NCI-H748 (cell line): ENCODE data around the gene SCN4A.
"Not testable (repeated sequence)": the region's sequence is repeated elsewhere in the genome, so short reads cannot be mapped to it uniquely, and the experiment has no call there.

Experiments used
- DNase-seq: peaks from one replicate; lab custom pipeline; 2025; ENCODE audit not compliant: unreplicated experiment; lab: John Stamatoyannopoulos, UW

SCN4A gene

DNA sequence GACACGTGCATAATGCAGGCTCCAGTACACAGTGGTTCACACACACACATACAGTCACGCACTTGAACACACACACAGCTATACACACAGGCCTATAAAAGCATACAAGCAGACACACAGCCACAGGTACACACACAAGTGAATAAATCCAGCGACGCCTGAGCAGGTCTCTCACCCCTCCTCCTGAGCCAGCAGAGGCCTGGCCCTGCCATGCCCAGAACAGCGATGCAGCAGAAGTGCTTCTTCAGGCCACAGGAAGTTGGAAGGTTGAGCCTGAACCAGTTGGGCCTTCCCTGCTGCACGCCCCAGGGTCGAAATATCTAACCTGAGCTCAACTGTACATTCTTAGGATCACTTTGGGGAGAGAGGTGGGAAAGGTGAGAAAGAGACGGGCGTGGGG is 33.3 kb downstream of the SCN4A start:
- DNase-seq: no peak

DNA sequence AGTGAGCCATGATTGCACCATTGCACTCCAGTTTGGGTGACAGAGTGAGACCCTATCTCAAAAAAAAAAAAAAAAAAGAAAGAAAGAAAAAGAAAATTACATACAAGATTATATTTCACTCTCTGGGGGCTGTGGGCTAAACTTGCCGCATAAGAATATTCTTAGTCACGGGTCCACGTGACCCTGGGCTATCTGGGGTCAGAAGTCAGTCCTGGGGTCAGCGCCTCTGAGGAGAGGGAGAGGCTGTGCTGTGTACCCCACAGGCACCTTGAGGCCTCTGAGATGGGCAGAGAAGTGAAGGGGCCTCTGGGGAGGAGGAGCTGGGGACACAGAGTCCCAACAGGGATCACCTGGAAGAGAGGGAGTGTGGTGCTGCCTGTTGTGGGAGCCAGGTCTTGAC is 34.8 kb downstream of the SCN4A start:
- no peak for DNase-seq

DNA sequence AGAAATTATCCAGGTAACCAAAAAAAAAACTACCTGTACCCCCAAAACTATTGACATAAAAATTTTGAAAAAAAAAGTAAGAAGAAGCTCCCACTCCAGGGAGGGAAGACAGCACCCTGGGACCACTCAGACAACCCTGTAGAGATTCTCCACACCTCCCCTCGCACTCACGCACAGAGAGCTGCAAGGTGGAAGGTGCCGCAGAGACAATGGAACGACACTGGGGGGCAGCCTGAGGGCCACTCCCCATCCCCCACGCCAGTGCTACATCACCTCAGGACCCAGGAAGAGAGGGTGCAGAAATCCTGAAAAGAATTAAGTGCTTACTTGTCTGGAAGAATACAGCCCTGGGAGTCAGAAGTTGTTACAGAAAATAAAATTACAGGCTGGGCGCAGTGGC is 35.4 kb downstream of the SCN4A start:
- DNase-seq: no peak

DNA sequence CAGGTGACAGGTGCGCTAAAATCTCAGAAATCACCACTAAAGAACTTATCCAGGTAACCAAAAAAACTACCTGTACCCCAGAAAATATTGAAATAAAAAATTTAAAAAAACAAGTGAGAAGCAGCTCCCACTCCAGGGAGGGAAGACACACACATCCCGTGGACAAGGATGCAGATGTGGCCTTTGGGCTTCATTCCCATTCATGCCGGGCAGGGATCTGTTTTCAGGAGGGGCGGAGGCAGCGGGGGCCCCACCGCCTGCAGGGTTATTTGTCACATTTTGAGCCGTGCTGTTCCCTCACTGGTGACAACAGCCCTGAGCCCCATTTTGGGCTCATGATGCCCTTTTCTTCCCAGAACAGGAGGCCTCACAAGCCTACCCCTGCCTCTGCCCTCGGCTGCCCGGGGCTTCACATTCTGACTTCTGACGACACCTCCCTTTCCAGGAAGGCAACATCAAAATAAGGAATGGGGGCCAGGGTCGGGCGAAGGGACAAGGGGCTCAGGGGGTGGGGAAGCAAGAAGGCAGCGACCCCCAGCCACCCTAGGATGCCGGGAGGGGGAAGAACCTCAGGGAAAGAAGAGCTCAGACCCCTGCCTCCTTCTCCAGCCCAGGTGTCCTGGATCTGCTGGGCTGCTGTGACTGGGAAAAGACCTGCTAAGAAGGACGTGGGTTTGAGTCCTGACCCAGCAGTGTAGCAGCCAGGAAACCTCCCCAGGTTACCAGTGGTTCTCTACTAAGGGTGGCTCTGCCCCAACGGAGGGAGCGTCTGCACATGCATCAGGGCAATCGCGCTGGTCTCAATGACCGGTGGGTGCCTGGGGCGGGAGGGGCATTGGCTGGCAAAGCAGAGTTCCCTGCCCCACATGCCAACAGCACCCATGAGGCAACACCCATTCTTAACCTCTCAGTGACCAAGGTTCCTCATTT is 38.3 kb downstream of the SCN4A start:
- DNase-seq: no peak

DNA sequence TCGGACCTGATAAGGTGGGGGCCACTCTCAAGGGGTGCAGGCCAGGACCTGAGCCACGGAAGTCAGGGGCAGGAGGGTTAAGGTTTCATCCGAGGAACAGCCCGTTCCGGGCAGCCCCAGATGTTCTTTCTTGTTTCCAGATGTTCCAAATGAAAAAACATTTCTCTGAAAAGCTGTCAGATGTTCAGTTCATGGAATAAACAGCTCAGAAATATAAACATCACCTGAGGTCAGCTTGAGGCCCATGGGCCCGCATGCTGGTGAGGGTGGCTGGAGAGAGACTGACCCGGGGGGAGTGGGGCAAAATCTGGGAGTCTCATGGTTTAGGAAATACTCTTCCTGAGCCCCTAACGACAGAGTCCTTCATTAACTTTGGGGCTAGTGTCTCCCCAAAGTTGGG is 39.1 kb downstream of the SCN4A start:
- no peak for DNase-seq

DNA sequence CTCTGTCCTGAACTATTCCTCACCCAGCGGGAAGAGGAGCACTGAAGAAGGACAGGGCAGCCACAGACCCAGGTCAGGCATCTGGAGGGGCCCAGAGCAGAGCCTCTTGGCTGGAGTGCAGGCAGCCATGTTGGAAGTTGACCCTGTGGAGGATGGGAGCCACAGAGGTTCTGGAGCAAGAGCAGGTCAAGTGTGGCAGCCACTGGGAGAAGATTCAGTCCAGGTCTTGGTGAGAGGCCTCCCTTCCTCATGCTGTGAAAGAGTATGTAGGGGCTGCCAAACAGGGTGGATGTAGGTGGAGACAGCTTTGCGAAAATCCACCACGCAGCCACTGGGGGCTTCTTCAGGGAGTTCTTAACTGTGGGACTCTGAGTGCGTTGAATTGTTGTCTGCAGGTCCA is 40.0 kb downstream of the SCN4A start:
- no peak for DNase-seq

DNA sequence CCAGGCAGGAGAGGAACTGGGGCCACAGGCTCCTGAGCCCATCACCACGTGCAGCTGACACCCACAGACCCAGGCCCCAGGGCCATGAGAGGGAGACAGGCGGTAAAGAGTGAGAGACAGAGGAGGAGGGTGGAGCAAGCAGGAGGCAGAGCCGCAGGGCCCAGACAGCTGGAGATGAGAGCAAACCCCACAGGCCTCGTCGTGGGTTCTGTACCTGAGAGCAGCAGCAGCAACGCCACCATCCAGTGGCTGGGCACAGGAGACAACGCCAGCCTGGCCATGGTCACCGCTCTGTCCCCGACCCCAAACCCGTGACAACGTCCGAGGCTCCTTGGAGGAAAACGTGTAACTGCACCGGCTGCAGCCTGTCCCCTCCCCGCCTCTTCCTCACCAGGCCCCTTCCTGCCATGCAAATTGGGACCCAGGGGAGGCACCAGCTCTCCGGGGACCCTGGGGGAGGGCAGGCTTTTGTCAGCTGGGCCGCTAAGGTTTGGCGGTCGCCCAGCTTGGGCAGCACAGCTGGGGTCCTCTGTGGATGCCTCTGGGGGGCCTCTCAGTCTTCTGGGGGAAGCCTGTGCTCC is 40.6 kb downstream of the SCN4A start, which contains the start of gene CD79B:
TSS of gene CD79B (minus strand) at position 351 of the 581 bp plus-strand sequence. CDS start at position 281, 70 bp downstream.
- no peak for DNase-seq

DNA sequence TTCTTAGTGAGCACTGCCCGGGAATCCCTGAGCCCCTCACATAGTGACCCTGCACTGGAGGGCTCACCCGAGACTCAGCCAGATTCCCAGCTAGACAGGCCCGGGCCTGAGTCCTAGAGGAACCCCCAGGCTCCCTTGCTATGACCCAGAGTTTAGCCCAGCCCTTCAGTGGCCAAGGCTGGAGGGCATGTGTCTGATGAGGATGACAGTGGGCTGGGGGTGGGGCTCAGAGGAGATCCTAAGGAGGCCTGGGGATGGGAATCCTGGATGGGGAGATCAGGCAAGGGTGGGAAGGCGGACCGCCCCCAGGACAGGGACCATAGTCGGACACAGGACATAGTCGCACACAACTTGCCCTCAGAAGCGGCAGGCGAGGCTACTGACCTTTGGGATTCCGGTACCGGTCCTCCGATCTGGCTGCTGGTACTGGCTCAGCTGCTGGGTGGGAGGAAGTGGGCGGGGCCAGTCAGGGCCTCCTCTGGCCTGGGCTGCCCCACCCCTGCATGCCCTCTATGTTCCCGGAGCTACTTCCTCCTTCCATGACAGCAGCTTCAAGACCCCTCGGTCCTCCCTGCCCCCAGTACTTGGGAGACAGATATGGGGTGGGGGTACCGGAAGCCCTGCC is 41.7 kb downstream of the SCN4A start:
- no peak for DNase-seq

DNA sequence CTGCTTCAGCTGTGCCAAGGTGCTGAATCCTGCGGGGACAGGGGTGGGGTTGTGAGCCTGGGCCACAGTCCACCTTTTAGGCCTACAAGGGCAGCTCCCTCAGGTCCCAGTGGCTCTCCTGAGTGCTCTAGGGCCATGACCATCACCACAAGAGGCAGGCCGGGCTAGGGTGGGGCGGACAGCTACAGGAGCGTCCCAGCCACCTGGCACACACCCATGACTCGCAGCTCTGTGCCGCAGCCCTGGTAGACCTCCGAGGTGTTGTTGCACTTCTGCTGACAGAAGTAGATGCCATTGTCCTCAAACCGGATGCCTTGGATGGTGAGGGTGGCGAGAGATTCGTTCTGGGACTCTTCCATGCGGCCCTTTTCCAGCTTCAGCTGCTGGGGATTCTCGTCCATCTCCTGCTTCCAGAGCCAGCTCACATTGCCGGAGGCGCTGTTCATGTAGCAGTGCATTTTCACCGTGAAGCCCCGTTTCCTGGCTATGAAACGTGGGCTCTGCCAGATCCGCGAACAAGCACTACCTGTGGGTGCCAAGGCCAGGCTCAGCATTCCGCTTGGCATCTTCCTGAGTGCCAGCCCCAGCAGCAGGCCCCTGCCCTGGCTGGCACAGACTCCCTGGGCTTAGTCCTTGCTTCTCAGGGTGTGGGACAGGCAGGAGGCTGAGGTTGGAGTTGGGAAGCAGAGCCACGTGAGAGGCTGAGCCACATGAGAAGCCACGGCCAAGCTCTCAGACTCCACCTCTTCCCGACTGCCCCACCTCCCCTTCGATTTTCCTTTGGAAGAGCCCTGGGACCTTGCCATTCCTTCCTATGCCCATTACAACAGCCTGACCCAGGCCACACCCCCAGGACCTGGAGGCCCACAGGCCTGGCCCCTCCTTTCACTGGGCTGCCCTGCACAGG is 42.6 kb downstream of the SCN4A start:
- DNase-seq: no peak

DNA sequence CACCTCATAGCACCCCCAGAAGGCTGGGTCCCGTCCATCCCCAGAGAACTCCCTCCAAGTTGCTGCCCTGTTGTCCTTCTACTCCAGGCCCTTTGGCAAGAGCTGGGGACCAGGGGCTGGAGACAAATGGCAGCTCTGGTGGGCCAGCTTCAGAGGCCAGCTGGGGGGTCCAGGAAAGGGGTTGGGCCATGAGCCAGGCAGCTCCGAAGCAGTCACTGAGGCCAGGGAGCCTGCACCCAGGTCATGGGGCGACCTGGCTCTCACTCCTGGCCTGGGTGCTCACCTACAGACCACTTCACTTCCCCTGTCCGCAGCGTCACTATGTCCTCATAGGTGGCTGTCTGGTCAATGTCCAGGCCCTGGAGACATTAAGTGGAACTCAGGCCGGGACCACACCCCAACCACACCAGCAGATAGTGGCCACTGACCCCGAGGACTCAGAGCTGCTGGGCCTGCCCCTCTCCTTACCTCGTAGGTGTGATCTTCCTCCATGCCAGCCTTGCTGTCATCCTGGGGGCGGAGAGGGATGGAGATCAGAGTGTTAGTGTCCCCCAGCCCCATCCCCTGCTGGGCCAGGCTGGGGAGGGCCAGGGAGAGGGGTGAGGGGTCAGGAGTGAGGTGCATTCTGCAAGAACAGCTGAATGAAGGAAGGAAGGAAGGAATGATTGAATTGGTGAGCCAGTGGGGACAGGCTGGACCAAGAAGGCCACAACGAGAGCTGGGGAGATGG is 43.6 kb downstream of the SCN4A start:
- no peak for DNase-seq

DNA sequence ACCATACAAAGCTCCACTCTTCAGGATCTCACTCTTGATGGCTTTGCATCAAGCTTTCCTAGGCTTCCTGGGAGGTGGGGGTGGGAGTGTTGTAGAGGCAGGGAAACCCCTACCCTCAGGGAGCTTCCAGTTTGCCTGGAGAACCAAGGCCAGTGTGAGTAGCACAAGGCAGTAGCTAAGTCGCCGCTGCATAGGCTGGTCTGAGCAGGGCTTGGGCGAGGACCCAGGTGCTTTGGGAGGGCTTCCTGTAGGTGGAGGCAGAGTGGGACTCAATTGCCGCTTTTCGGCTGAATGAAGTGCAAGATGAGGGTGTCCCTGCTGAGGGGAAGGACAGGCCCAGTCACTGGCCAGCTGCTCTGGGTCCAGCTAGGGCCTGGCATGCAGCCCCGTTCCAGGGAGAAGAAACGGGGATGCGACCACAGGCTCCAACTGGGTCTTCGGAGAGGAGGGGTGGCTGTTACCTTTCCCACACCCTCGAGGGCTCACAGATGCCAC is 44.5 kb downstream of the SCN4A start:
- no peak for DNase-seq

DNA sequence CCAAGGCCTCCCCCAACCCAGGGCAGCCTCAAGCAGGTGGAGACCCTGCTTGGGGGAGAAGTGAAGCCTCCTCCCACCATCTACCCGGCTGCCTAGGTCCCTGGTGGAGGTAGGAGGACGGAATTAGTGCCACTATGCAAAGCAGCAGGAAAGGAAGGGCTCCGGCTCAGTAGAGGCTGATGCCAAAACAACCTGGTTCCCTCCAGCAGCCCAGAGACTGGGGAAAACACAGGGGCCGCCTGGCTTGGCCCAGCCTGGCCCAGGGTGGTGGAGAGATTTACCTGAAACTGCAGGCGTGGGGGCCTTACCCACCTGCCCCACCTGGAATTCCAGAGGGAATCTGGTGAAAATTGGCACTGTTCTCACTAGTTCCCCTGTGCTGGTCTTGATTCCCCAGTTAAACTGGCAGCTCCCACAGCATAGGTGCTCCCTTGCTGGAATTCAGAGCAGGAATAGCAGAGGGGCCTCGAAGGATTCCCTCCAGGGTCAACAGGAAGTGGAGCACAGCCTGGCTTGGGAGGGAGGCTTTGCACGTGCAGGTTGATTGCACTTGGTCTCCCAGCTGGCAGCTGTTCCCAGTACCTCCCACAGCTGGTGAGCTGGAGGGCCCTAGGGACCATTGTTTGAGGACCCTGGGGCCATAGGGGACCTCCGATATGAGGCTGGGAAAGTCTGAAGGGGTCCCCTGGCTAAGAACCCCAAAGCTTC is 45.1 kb downstream of the SCN4A start:
- DNase-seq: no peak

DNA sequence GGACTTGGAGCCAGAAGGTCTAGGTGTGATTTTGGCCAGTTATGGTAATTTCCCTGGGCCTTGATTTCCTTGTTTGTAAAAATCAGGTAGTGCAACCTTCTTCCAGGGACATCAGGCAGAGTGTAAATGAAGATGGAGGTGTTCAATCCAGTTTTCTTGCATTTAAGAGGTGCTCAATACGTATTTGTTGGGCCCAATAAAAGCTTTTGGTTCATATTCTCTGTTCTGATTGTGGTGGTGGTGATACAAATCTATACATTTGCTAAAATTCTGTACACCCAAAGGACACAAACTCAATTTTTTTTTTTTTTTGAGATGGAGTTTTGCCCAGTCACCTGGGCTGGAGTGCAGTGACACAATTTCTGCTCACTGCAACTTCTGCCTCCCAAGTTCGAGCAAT is 46.6 kb downstream of the SCN4A start:
- no peak for DNase-seq

DNA sequence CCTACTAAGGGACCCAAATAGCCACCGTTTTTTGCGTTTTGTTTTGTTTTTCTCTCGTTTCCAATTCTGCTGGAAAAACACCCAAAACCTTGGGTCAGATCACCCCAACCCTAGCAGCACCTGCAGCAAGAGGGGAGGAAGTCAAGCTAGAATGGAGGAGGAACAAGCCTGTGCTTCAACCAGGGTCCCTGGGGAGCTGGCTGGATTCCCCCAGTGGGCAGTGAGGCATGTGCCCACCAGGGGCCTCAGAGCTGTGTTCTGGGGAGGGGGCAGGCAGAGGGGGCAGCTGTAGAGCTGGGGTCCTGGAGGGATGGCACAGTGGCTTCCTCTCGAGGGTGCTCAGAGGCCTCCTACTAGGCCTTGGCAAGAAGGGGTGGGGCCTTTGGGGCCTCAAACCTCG is 47.1 kb downstream of the SCN4A start:
- DNase-seq: no peak

DNA sequence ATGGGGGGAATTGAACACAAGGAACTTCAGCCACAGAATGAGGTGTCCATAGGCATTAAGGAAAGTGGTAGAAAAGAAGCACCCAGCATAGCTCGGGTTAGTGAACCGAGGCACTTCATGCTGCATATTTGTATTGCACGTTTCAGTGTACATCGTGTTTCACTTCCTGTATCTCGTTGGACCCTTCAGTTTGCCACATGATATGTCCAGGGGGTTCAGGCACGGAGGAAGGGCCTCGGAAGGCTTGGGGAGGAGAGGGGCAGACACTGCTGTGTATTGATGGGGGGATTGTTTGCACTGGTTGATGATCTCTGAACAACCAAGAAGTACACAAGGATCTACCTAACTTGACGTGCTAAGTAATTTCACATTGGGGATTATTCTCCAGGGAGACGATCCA is 50.3 kb downstream of the SCN4A start:
- DNase-seq: not testable (repeated sequence)

DNA sequence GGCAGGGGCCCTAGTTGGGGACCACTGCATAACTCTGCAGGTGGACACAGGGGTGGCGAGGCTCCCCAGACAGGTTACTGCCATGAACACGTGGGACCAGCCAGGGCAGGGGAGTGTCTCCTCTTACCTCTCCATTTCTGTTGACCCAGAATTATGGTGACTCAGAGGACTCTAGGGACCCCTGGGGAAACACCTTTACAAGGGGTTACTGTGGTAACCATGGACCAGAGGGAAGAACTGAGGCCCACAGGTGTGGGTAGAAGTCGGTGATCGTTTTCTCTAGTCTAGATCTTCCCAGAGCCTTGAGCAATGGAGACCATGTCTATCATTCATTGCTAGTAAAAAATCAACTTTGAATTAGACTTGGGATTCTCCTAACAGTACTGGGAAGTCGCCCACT is 51.9 kb downstream of the SCN4A start:
- not testable (repeated sequence) for DNase-seq

DNA sequence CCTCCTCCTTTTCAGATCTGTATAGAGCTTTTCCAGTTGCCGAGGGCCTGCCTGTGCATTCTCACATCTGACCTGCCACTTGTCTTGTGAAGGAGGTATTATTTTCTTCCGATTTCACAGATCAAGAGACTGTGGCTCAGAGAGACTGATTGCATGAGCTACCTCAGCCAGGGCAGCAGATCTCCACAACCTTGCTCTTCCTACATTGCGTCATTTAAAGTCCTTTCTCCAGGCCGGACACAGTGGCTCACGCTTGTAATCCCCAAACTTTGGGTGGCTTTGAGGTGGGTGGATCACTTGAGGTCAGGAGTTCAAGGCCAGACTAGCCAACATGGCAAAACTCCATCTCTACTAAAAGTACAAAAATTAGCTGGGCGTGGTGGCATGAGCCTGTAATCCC is 52.7 kb downstream of the SCN4A start:
- not testable (repeated sequence) for DNase-seq

DNA sequence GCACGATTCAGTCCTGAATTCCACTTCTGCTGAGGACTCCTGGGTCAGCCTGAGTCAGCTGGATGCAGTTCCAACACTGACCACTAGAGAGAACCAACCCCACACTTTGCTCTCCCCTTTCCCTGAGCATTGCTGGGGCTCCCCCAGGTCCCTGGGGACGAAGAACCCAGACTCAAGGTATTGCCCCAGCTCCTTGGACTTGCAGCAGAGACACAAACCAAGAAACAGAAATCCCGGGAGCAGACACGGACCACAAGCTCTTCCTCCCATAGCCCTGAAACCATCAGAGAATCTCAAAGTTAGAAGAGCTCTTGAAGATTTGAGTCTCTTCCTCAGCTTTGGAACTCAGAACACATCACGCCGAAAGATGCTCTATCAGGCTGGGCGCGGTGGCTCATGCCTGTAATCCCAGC is 53.4 kb downstream of the SCN4A start:
- peak; percentile 46 for DNase-seq

DNA sequence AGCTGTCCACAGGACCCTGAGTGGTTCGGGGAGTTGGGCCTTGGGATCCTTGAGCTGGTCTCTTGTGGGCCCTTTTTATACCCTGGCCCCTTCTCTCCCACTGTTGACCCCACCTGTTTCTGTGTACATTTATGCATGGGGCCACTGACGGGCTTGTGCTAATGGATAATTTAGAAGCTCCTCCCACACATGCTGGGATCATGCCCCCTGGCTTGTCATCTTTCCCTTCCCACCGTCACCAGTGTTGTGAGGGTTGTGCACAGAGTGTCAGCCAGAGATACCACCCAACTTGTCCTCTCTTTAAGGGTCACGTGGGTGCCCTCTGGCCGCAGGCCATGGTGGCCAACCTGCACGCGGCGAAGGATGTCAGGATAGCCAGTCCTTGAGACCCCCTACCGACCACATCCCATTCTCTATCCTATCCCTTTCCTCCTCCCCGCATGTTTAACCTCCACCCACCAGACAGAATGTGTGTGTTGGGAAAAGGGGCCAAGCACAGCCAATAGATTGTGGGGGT is 53.9 kb downstream of the SCN4A start, which contains the start of gene GH1:
TSS of gene GH1 (minus strand) at position 51 of the 517 bp plus-strand sequence. CDS start 63 bp downstream, outside the sequence.
- DNase-seq: not testable (repeated sequence)
